PC-3 (cell line): ENCODE measurements around the gene ADAMTS15. TPM values are rescaled to one million over a fixed set of nuclear protein-coding genes. Genes with fewer than 3 reads are reported as not detected.

Source experiments
- ATAC-seq: fragments of 200-7000 bp; cut with Tn5 transposase; 2 replicates; pipeline ENCODE4 v1.9.1; 2020; ENCODE audit warnings: mild to moderate bottlenecking, moderate library complexity
- BruUV-seq: library from RNA; stranded (reverse); fragments of 400-500 nt; replicated peaks from 2 replicates; lab custom pipeline; 2021; lab: Mats Ljungman, UMichigan
- CTCF ChIA-PET: fragments of 300-600 bp; sonication (Branson Sonifier 250); formaldehyde crosslinking; loops from one replicate; lab custom pipeline; 2022; ENCODE audit warnings: antibody characterized with exemption; lab: Charles Lee
- POLR2A ChIA-PET: fragments of 300-600 bp; sonication (Branson Sonifier 250); formaldehyde crosslinking; loops from one replicate; lab custom pipeline; 2022; ENCODE audit warnings: antibody characterized with exemption; ENCODE audit not compliant: unreplicated experiment; lab: Charles Lee
- DNase-seq: peaks from one replicate; pipeline ENCODE4 v3.0.0-alpha.2; 2015
- H2AFZ ChIP-seq: fragments of 300-600 bp; sonication (generic); 2 replicates; pipeline ENCODE4 v1.6.0; 2016; ENCODE audit warnings: antibody characterized with exemption, low read length
- H3F3A ChIP-seq: fragments of 300-600 bp; sonication (generic); one replicate; pipeline ENCODE4 v1.6.0; 2017; ENCODE audit warnings: antibody characterized with exemption, low read length, control low read depth, mild to moderate bottlenecking; ENCODE audit not compliant: unreplicated experiment
- H3K27ac ChIP-seq: fragments of 300-600 bp; sonication (generic); 2 replicates; pipeline ENCODE4 v1.5.1; 2016; ENCODE audit warnings: mild to moderate bottlenecking, low read length
- H3K27me3 ChIP-seq: fragments of 300-600 bp; sonication (generic); 2 replicates; pipeline ENCODE4 v1.6.1; 2016; ENCODE audit warnings: low read length, mixed read lengths
- H3K36me3 ChIP-seq: fragments of 300-600 bp; sonication (generic); 2 replicates; pipeline ENCODE4 v1.6.1; 2016; ENCODE audit warnings: low read depth, mixed run types, low read length, mixed read lengths
- H3K4me1 ChIP-seq: fragments of 300-600 bp; sonication (generic); 2 replicates; pipeline ENCODE4 v1.5.1; 2016; ENCODE audit warnings: low read length; ENCODE audit not compliant: insufficient read depth
- H3K4me2 ChIP-seq: fragments of 300-600 bp; sonication (generic); 2 replicates; pipeline ENCODE4 v1.6.0; 2016; ENCODE audit warnings: low read length
- H3K4me3 ChIP-seq: fragments of 300-600 bp; sonication (generic); 2 replicates; pipeline ENCODE4 v1.5.1; 2016; ENCODE audit warnings: mild to moderate bottlenecking, low read length, mixed read lengths
- H3K79me2 ChIP-seq: fragments of 300-600 bp; sonication (generic); 2 replicates; pipeline ENCODE4 v1.6.1; 2017; ENCODE audit warnings: low read length, mixed read lengths
- H3K9ac ChIP-seq: fragments of 300-600 bp; sonication (generic); 2 replicates; pipeline ENCODE4 v1.6.0; 2016; ENCODE audit warnings: mild to moderate bottlenecking, low read length
- H3K9me2 ChIP-seq: fragments of 300-600 bp; sonication (generic); replicated peaks from 2 replicates; pipeline ENCODE4 v1.6.1; 2016; ENCODE audit warnings: mixed run types, low read length, mixed read lengths
- H3K9me3 ChIP-seq: fragments of 300-600 bp; sonication (generic); 2 replicates; pipeline ENCODE4 v1.6.1; 2016; ENCODE audit warnings: low read length, mixed read lengths
- H4K20me1 ChIP-seq: fragments of 300-600 bp; sonication (generic); 2 replicates; pipeline ENCODE4 v1.6.1; 2016; ENCODE audit warnings: low read length, mixed read lengths
- CTCF ChIP-seq: fragments of 300-600 bp; sonication (generic); conservative IDR thresholded peaks from 2 replicates; pipeline ENCODE4 v1.5.1; 2017; ENCODE audit warnings: antibody characterized with exemption, low read depth, mild to moderate bottlenecking, low read length
- EZH2 ChIP-seq: fragments of 300-600 bp; sonication (generic); IDR thresholded peaks from one replicate; pipeline ENCODE4 v1.6.1; 2017; ENCODE audit warnings: antibody characterized with exemption, mild to moderate bottlenecking, low read length; ENCODE audit not compliant: unreplicated experiment
- EZH2phosphoT487 ChIP-seq: fragments of 300-600 bp; sonication (generic); IDR thresholded peaks from 2 replicates; pipeline ENCODE4 v1.6.1; 2018; ENCODE audit warnings: mild to moderate bottlenecking, antibody characterized with exemption, low read length, borderline replicate concordance
- intact Hi-C: fragments of 100-400 bp; cut with micrococcal nuclease; formaldehyde crosslinking; loops from 2 replicates; pipeline ENCODE4 v1.9.0; 2023
- total RNA-seq: library from RNA; depleted of rRNA; stranded (reverse); fragments of >200 nt; gene quantifications from 2 replicates; pipeline ENCODE4 v1.2.3, GENCODE V29; 2014

The ADAMTS15 gene
- total RNA-seq, 1 experiment from 2014 or later, result 16.8 TPM

GRCh38 chr11:130474637-130475400 is 26.4 kb downstream of the ADAMTS15 start:
- Histone ChIP-seq H3K4me3 (no peak overlapping the region), H3K4me2 (no peak overlapping the region), H3K4me1 (peaks cover 18% of the 10 kb centered on the region), H3F3A (no peaks in the 10 kb centered on the region), H4K20me1 (no peaks in the 10 kb centered on the region), H3K9ac (no peak overlapping the region), H3K27me3 (no peaks in the 10 kb centered on the region), H2AFZ (no peak overlapping the region), H3K36me3 (peaks cover 20% of the 10 kb centered on the region), H3K79me2 (no peaks in the 10 kb centered on the region), H3K9me3 (no peaks in the 10 kb centered on the region), H3K27ac (no peak overlapping the region), H3K9me2 (no peaks in the 10 kb centered on the region)
- ChIA-PET POLR2A (no interaction called here), CTCF (no interaction called here)
- TF ChIP-seq EZH2phosphoT487 (no peak), EZH2 (no peak), CTCF (no peak)
- DNase-seq (no peak), ATAC-seq (no peak)
- BruUV-seq, result no TSS peak
- intact Hi-C loops, result no loop called here

GRCh38 chr11:130475426-130476053 is 27.1 kb downstream of the ADAMTS15 start:
- Histone ChIP-seq H4K20me1 (no peaks in the 10 kb centered on the region), H3K9me3 (no peaks in the 10 kb centered on the region), H3K79me2 (no peaks in the 10 kb centered on the region), H3K4me1 (peaks cover 18% of the 10 kb centered on the region), H3K27me3 (no peaks in the 10 kb centered on the region), H2AFZ (no peak overlapping the region), H3K4me2 (no peak overlapping the region), H3K27ac (no peak overlapping the region), H3K9ac (no peak overlapping the region), H3F3A (no peaks in the 10 kb centered on the region), H3K36me3 (peaks cover 20% of the 10 kb centered on the region), H3K4me3 (no peak overlapping the region), H3K9me2 (no peaks in the 10 kb centered on the region)
- no peak for TF ChIP-seq CTCF
- TF ChIP-seq EZH2, result no peak
- TF ChIP-seq EZH2phosphoT487, result no peak
- intact Hi-C loops, result no loop called here
- DNase-seq (no peak), ATAC-seq (no peak)
- ChIA-PET POLR2A (no interaction called here), CTCF (no interaction called here)
- BruUV-seq, result no TSS peak
